Gastrocnemius medialis (tissue), 4 donors: Measurements from ENCODE around the gene SWAP70. TPM values are rescaled to one million over a fixed set of nuclear protein-coding genes. Genes with fewer than 3 reads are reported as not detected.
A peak's percentile ranks its signal among the peaks of the same experiment; 100 is the strongest.

Source experiments
- ATAC-seq, 2 donors: fragments of 150-250 bp; one replicate each; pipeline ENCODE4 v1.9.1; 2016
- DNase-seq, 2 donors: peaks; one replicate each; pipeline ENCODE4 v3.0.0-alpha.2; 2019
- H3K27ac ChIP-seq, 4 donors: fragments of 200-600 bp; sonication (generic); 1 replicate in 1 of 4; 2 replicates in 3 of 4; pipeline ENCODE4 v1.5.1; 2016 to 2018; ENCODE audit warnings: mild to moderate bottlenecking in 2 of 4, moderate library complexity in 1 of 4
- H3K27me3 ChIP-seq, 3 donors: fragments of 200-600 bp; sonication (generic) in 2 of 3; 1 replicate in 1 of 3; 2 replicates in 2 of 3; pipeline versions ENCODE4 v1.5.1 to v1.6.0; 2016 to 2019; ENCODE audit warnings: mild to moderate bottlenecking in 1 of 3, moderate library complexity in 1 of 3
- H3K36me3 ChIP-seq, 2 donors: fragments of 200-600 bp; sonication (generic) in 1 of 2; one replicate each; pipeline ENCODE4 v1.5.1; 2017 to 2018
- H3K4me1 ChIP-seq, 2 donors: fragments of 200-600 bp; sonication (generic) in 1 of 2; one replicate each; pipeline ENCODE4 v1.5.1; 2016 to 2017; ENCODE audit warnings: mild to moderate bottlenecking in 2 of 2
- H3K4me3 ChIP-seq, 4 donors: fragments of 200-600 bp; sonication (generic) in 3 of 4; 1 replicate in 1 of 4; 2 replicates in 3 of 4; pipeline ENCODE4 v1.5.1; 2016 to 2019; ENCODE audit warnings: mild to moderate bottlenecking in 2 of 4
- H3K9me3 ChIP-seq, 3 donors: fragments of 200-600 bp; sonication (generic) in 2 of 3; 1 replicate in 1 of 3; 2 replicates in 2 of 3; pipeline ENCODE4 v1.5.1; 2016 to 2019
- POLR2A ChIP-seq, 2 donors: fragments of 450-650 bp; IDR thresholded peaks; one replicate each; pipeline ENCODE4 v1.6.1; 2017; ENCODE audit warnings: antibody characterized with exemption in 2 of 2, mild to moderate bottlenecking in 2 of 2, moderate library complexity in 2 of 2
- in situ Hi-C, 4 donors: fragments of 200-750 bp; cut with MboI; loops; one replicate each; pipeline versions ENCODE4 v1.15.0 to v1.8.0; 2017; ENCODE audit warnings: low sequenced_read_pairs in 4 of 4
- intact Hi-C: fragments of 100-400 bp; cut with DNase I; formaldehyde crosslinking; loops from one replicate; pipeline ENCODE4 v1.15.1; 2023; ENCODE audit warnings: low total_unique reads
- total RNA-seq, 4 donors: library from RNA; depleted of rRNA; stranded (reverse); fragments of >200 nt; gene quantifications; one replicate each; pipeline versions ENCODE4 v1.1.0 to v1.2.3, GENCODE V29; 2016
- TF ChIP-seq, protein P1 (sequence below), 5 experiments: fragments of 450-650 bp in 3 of 5; fragments of 200-600 bp in 2 of 5; sonication (generic) in 2 of 5; IDR thresholded peaks in 4 of 5; conservative IDR thresholded peaks in 1 of 5; 1 replicate in 4 of 5; 2 replicates in 1 of 5; pipeline ENCODE4 v1.5.1; 2016 to 2019; ENCODE audit warnings: antibody characterized with exemption in 5 of 5, mild to moderate bottlenecking in 3 of 5, moderate library complexity in 3 of 5

SWAP70 gene
- total RNA-seq, 4 donors from 2014 or later: 6.5 to 14.4 (median 9.1) TPM

DNA sequence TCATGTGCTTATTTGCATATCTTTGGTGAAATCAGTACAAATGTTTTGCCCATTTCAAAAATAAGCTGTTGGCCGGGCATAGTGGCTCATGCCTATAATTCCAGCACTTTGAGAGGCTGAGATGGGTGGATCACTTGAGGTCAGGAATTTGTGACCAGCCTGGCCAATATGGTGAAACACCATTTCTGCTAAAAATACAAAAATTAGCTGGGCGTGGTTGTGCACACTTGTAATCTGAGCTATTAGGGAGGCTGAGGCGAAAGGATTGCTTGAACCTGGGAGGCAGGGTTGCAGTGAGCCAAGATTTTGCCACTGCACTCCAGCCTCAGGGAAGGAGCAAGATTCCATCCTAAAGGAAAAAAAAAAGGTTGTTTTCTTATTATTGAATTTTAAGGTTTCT is 136.0 kb downstream of the SWAP70 start:
- DNase-seq (no peak), ATAC-seq (no peak)
- Histone ChIP-seq H3K36me3 (no peaks in the 10 kb centered on the region), H3K4me1 (peaks cover 31 to 38% of the 10 kb centered on the region in 2 donors), H3K27me3 (no peaks in the 10 kb centered on the region), H3K4me3 (no peak overlapping the region), H3K27ac (no peak overlapping the region), H3K9me3 (no peaks in the 10 kb centered on the region)
- in situ Hi-C loops (no loop called here), intact Hi-C loops (loop anchor here (2.0 to 5.0 kb wide), 2 partner anchors 41 to 507 kb away; partner anchors contain the start of gene ADM)
- TF ChIP-seq, protein P1, sequence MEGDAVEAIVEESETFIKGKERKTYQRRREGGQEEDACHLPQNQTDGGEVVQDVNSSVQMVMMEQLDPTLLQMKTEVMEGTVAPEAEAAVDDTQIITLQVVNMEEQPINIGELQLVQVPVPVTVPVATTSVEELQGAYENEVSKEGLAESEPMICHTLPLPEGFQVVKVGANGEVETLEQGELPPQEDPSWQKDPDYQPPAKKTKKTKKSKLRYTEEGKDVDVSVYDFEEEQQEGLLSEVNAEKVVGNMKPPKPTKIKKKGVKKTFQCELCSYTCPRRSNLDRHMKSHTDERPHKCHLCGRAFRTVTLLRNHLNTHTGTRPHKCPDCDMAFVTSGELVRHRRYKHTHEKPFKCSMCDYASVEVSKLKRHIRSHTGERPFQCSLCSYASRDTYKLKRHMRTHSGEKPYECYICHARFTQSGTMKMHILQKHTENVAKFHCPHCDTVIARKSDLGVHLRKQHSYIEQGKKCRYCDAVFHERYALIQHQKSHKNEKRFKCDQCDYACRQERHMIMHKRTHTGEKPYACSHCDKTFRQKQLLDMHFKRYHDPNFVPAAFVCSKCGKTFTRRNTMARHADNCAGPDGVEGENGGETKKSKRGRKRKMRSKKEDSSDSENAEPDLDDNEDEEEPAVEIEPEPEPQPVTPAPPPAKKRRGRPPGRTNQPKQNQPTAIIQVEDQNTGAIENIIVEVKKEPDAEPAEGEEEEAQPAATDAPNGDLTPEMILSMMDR (IDR thresholded peaks at IDR 0.05 in 4 of 5, conservative IDR thresholded peaks at IDR 0.05 in 1 of 5): no peak
- TF ChIP-seq POLR2A (IDR thresholded peaks at IDR 0.05): no peak

DNA sequence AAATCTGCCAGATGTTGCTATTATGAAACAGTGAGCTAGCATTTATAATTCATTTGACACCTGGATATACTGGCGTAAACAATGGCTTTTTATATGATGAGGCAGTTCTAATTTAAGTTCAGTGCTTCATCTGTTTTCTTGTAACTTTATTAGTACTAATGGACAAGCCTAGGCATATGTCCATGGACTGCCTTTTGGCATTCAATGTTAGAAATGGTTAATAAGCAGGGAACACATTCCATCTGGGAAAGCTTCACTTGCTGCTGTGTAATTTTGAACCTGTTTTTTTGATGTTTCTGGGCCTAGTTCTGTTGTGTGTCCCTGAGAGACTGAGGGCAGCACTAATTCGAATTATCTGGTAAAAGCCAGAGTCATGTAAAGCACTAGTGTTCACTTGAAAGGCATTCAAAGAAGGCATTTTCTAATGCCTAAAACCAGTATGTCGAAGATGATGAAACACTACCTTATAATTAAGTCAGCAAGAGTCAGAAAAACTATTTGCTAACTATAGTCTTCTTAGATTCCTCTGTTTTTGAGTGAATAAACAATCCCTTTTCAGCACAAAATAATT is 138.5 kb downstream of the SWAP70 start:
- in situ Hi-C loops (no loop called here), intact Hi-C loops (loop anchor here (5.0 kb wide), 1 partner anchor 505 kb away; the partner anchor contains the start of gene ADM)
- TF ChIP-seq, protein P1 (IDR thresholded peaks at IDR 0.05 in 4 of 5, conservative IDR thresholded peaks at IDR 0.05 in 1 of 5): no peak
- no peak for TF ChIP-seq POLR2A (IDR thresholded peaks at IDR 0.05)
- Histone ChIP-seq H3K27ac (peak overlapping the region; percentile 72 to 80 (median 76)), H3K9me3 (no peaks in the 10 kb centered on the region), H3K4me1 (peaks cover 31 to 38% of the 10 kb centered on the region in 2 donors), H3K36me3 (peaks cover 0 to 12% of the 10 kb centered on the region in 2 donors), H3K27me3 (no peaks in the 10 kb centered on the region), H3K4me3 (no peak overlapping the region)
- DNase-seq: peak in 1 of 2 donors; percentile 25
- peak; percentile 96 to 97 for ATAC-seq

Other genes with a start within 250 kb of the SWAP70 start
- gene ZNF143, start 203.1 kb upstream of the SWAP70 start, total RNA-seq: 10 to 100 TPM; 33.3 to 42.6 (median 36.9) TPM
- 10 to 100 TPM in 2 of 4 donors, 1 to 10 TPM in 2; 6.8 to 16.2 (median 10.6) TPM for gene WEE1, start 90.4 kb upstream of the SWAP70 start, total RNA-seq